Suprapubic skin (tissue), 3 donors: ENCODE results near the gene CDK11A.

ENCODE experiments used
- CTCF ChIP-seq, 2 donors: fragments of 200-600 bp in 1 of 2; fragments of 450-650 bp in 1 of 2; sonication (generic) in 1 of 2; IDR thresholded peaks; one replicate each; pipeline ENCODE4 v1.5.1; 2016 to 2019; ENCODE audit warnings: antibody characterized with exemption in 2 of 2, mild to moderate bottlenecking in 1 of 2, moderate library complexity in 1 of 2
- POLR2A ChIP-seq, 2 donors: fragments of 450-650 bp; IDR thresholded peaks; one replicate each; pipeline ENCODE4 v1.6.1; 2017; ENCODE audit warnings: antibody characterized with exemption in 2 of 2, mild to moderate bottlenecking in 2 of 2, moderate library complexity in 2 of 2

- no peak for TF ChIP-seq POLR2A (IDR thresholded peaks at IDR 0.05)
- no peak for TF ChIP-seq CTCF (IDR thresholded peaks at IDR 0.05)
Observed at GRCh38 chr1:1680912-1681273, 43.3 kb downstream of the CDK11A start.
